RPMI8226 (cell line): ENCODE data around the gene FAM114A2.
"Not testable (repeated sequence)": the region's sequence is repeated elsewhere in the genome, so short reads cannot be mapped to it uniquely, and the experiment has no call there.

Source experiments
- DNase-seq: peaks from one replicate; pipeline ENCODE4 v3.0.0-alpha.2; 2015

The FAM114A2 gene

DNA sequence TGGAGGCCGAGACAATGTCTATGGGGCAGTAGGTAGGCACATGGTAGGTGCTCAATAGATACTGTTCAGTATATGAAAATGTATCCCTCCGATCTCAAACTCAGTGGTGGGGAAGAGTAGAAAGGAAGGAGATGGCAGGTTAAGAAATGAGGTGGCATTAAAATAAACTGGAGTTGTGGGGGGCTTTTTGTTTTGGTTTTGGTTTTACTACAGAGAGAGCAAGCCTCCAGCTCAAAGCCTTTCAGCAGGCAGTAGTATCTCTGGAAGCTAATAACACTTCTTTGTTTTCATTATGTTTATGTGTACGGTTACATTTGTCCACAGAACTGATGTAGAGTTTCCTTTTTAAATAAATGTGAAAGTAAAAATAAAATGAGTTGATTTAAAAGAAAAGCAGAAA is 8.6 kb upstream of the FAM114A2 start:
- no peak for DNase-seq

DNA sequence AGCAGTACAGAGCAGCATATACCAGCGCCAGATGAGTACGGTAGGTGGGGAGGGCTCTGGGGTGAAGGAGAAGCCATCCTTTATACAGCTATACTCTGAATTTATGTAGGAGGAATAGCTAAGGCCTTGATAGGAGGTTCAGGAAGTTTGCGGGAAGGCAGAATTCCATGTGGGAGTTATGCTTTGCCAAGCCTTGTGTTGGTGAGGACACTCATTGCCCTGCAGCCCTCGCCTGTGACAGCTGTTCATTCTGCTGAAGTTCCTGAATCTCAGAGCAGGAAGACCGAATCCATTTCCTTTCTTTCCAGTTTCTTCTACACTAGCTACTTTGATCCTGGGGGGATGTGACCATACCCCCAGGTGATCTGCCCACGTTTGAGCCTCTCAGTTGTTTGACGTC is 7.8 kb upstream of the FAM114A2 start:
- no peak for DNase-seq

DNA sequence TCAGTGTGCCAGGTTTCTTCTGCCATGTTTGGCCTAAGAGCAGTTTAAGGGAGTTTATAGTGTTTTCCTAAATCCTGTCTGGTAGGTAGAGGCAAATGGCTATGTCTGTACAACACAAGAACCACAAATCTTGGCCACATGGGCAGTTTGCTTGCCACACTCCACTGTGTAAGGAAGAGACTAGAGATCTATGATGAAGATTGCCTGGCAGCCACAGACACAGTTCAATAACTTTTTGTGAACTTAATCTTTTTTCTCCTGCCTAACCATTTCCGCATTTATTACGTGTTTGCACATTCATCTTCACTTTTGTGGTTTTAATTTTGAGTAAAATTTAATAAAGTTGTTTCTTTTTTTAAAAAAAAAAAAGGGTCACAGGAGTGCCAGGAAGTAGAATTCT is 5.9 kb upstream of the FAM114A2 start:
- DNase-seq = no peak

DNA sequence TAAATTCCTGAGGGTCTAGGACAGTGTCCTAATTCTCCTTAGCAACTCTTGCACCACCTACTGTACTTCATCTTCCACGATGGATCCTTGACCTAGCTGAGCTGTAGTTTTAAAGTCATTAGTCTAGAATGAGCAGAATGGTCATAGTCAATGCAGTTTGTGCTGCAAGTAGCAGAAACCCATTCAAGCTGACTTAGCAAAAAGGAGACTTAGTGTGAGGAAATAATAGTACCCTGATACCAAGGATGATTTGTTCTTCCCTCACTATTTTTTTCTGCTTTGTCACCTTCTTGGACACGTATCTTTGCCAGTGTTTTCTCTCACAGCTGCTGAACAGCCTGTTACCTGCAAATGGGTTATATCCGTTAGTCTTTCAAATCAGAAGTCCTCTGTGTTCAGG is 5.4 kb upstream of the FAM114A2 start:
- DNase-seq = no peak

DNA sequence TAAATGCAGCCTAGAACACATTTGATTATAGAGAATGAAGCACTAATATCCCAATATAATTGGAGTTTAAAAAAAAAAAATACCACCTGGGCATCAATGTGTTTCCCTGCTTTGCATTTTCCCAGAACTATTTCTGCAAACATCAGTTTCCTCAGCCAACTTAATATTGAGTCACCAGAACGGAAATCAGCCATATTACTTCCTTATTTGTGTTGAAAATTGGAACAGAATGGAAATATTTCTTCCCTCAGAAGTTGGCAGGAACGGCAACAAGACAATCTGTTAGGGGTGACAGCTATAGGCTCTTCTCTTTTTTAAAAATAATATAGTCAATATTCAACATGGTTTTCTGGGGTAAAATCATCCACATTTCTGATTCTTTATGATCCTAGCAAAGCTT is 4.1 kb upstream of the FAM114A2 start:
- DNase-seq = no peak

DNA sequence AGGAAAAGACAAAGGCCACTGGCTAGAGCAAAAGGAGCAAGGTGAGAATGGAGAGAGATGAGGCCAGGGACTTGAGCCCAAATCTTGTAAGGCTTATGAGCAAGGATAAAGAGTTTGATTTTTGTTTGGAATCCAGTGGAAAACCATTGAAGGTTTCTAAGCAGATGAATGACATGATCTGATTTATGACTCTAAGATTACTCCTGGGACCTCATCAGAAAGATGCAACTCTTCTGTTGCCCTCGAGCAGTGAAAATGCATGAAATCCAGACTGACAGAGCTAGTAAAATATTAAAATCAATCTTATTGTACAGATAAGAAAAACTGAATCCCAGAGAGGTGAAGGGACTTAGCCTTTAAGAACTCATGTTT is 734 bp upstream of the FAM114A2 start:
- no peak for DNase-seq

DNA sequence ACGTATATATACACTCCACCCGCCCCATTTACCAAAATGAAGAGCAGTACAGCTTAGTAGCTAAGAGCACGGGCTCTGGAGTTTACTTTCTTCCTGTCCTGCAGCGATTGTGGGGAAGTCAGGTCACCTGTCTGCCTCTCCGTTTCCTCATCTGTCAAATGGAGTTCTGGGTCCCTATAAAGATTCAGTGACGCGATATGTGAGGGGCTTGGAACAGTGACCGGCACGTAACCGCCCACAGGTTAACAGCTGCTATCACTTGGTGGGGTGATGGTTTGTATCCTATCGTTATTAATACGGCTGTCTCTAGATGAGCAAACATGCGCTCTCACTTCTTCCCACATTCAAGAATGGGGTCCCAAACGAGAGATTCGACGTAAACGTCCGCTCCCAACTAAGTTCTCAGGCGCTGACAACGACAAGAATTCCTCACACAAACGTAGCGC is 426 bp downstream of the FAM114A2 start:
- DNase-seq = peak; percentile 61

DNA sequence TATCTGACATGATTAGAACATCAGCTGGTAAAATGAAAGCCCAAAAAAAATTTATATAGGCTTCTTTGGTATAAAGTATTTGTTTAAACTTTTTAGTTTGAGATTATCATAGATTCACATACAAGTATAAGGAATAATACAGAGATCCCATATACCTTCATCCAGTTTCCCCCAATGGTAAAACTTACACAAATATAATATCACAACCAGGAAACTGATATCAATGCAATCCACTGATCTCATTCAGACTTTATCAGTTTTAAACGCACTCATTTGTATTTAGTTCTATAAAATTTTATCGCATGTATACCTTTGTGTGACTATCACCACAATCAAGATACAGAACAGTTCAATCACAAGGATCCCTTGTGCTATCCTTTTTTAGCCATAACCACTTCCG is 3.8 kb downstream of the FAM114A2 start:
- no peak for DNase-seq

DNA sequence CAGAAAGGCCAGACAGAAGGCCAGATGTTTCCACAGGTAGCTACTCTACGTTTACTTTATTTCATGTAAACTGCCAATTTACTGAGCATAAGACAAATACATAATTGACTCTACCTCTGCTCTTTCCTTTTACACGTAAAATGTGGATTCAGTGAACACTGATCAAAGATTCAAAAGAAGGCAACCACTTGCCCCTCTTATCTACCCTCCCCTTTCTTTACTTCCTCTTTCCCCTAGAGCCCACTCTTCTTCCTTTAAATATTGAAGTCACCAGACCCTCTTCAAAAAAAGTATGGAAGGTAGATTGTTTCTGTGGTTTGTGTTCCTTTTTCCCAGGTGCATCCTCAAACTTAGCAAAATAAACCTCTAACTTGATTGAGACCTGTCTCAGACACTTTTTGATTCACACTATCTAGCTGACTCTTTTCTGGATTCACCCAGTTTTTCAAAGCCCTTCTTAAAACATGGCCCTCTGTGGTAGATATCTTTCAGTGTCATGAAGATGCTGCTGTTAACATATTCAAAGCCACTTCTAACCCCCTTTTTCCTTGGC is 6.7 kb downstream of the FAM114A2 start:
- no peak for DNase-seq

DNA sequence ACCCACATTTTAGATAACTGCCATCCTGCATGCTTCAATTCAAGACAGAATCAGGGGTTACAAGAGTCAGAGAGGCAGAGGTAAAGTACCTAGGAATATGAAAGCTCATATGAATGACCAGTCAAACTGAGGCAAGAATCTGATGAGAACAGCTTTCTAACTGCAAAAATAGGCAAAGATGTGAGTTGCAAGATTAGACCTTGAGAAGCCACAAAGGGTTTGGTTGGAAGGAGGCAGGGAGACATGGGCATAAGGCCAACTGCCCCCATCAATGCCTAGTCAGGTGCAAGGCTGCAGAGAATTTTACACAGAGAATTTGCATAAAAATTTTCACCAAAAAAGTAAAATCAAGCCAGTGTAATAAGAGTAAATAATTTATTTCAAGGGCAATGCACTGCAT is 12.8 kb downstream of the FAM114A2 start:
- no peak for DNase-seq

DNA sequence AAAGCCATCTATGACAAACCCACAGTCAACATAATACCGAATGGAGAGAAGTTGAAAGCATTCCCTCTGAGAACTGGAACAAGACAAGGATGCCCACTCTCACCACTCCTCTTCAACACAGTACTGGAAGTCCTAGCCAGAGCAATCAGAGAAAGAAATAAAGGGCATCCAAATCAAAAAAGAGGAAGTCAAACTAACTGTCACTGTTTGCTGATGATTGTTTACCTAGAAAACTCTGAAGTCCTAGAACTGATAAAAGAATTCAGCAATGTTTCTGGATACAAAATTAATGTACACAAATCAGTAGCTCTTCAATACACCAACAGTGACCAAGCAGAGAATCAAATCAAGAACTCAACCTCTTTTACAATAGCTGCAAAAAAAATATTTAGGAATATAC is 19.8 kb downstream of the FAM114A2 start:
- not testable (repeated sequence) for DNase-seq

DNA sequence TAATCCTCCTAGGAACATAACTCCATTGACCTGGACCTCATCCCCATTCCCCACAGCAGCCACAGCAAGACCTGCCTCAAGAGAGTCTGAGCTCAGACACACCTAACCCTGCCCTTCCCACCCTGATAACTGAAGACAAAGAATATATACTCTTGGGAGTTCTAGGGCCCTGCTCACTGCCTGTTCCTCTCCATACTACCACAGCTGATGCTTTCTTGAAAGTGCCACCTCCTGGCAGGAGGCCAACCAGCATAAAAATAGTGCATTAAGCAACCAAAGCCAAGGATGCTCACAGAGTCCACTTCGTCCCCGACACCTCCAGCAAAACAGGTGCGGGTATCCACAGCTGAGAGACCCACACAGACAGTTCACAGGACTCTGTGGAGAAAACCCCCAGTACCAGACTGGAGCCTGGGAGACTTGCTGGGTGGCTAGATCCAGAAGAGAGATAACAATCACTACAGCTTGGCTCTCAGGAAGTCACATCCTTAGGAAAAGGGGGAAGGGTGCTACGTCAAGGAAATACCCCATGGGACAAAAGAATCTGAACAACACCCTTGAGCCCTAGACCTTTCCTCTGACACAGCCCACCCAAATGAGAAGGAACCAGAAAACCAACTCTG is 23.5 kb downstream of the FAM114A2 start:
- DNase-seq = no peak

DNA sequence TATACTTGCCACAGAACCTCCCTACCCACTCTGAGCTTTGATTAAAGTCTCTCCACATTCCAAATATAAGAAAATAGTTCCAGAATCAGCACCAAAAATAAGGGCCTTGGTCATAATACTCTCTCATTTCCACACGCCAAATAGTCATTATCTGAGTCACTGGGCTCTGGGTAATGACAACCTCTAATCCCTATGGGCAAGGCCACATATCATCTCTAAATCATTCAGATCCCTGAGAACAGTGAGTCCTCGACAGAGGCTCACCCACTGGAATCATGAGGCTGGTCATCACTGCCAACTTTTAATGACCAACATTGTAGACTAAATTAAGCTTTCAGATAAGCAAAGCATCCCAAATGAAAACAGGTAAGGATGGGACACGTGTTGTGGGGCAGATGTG is 28.1 kb downstream of the FAM114A2 start:
- DNase-seq = no peak

DNA sequence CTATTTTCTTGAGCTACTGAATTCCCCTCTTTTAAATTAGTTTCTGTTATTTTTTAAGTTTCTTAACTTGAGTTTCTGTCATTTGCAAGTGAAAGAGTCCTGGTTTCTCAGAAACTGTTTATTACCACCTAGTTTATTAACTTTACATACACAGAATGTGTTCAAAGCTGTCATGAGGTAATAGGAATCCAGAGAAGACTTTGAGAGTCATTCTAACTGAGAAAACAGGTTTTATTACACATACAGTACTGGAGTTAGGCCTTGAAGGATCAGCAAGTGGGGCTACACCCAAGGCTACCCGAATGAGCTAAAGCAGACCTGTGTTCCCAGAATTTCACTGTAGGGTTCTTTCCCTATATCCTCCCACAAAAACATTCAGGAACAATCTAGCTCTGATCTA is 33.1 kb downstream of the FAM114A2 start:
- DNase-seq = no peak

DNA sequence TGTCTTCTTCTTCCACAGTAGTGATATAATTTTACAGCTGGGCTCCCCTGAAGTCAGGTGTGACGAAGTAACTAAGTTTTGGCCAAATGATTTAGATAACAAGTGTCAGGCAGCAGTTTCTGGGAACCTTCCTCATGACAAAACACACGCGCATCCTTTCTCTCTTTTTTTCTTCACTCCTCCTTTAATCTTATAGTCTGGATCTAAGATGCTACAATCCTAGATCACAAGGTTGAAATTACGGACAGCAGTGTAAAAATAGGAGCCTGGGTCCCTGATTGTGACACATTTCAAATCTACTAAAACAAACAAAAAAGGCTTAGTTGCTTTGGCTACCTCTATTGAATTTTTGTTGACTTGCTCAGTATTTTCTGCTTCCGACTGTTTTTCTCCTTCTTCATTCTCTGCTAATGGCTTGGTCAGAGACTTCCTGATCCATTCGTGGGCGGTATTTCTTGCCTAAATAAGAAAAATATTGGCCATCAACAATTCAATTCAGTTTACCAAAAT is 36.1 kb downstream of the FAM114A2 start:
- no peak for DNase-seq

DNA sequence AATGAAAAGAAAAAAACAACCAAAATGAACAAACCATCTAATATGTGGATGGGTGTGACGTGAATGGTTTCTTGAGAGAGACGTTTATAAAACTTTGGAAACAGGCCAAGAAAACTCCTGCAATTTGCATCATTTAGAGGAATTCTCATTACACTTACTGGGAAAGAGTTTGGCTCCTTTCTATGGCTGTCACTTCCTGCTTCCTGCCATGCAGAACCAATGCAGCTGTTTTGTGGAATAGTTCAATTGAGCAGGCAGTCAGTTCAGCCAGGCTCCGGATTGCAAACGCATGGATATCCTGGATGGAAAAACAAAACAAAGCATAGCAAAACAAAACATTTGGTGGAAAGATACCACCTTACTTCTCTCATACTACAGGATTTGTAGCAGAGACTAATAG is 36.6 kb downstream of the FAM114A2 start:
- DNase-seq = no peak

DNA sequence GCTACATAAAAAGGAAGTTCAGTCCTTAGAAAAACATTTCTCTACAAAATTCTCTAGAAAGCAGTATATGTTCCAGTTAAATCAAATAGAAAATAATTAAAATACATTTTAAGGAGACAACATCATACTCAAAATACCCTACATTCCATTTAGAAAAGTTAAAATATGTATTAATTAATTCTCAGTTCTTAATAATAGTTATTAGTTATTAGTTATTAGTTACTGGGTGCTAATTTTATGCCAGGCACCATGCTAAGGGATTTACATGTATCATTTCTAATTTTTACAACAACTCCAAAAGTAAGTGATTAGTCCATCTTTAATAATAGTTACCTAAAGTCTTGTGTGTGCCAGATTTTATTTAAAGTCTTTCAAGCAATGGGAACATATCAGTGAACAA is 38.0 kb downstream of the FAM114A2 start:
- DNase-seq = no peak

DNA sequence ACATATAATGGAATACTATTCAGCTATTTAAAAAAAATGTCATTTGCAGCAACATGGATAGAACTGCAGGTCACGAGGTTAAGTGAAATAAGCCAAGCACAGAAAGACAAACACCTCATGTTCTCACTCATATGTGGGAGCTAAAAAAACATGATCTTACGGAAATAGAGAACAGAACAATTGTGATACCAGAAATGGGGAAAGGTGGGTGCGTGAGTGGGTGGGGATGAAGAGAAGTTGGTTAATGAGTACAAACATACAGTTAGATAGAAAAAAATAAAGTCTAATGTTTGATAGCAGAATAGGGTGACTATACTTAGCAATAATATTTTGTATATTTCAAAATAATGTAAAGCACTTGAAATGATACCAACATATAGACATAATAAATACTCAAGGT is 38.7 kb downstream of the FAM114A2 start:
- DNase-seq = no peak

DNA sequence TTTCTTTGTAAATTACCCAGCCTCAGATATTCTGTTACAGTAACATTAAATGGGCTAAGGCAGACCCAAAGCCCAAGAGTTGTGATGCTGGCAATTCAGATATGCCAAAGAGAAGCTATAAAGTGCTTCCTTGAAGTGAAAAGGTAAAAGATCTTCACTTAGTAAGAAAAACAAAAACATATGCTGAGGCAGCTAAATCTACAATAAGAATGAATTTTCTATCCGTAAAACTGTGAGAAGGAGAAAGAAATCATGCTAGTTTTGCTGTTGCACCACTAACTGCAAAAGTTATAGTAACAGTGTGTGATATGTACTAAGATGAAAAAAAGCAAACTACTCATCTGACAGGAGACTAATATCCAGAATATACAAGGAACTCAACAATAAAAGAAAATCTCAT is 39.9 kb downstream of the FAM114A2 start:
- no peak for DNase-seq

DNA sequence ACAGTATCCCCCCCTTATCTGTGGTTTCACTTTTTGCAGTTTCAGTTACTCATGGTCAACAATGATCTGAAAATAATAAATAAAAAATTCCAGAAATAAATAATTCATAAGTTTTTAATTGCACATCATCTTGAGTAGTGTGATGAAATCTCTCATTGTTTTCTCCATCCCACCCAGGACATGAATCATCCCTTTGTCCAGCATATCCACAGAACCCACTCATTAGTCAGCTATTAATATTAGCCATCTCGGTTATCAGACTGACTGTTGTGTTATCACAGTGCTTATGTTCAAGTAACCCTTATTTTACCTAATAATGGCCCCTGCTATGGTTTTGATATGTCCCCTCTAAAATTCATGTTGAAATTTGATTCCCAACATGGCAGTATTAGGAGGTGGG is 40.7 kb downstream of the FAM114A2 start:
- no peak for DNase-seq

DNA sequence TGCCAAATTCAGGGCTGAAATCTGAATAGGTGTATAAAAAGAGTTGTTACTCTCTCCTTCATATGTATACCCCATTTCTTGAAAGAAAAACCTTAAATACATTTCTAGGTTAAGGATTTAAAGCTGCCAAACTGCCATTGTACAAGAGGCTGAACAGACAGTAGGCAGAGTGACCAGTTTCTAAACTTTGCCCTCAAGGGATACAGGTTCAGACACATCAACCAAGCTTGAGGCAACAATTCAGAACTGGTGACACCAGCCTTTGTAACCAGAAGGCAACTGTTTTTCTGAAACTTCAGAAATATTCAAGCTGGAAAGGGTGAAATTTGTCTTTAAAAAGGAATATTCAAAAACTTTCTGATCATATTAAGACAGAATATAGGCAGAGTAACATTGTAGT is 47.5 kb downstream of the FAM114A2 start:
- DNase-seq = no peak

DNA sequence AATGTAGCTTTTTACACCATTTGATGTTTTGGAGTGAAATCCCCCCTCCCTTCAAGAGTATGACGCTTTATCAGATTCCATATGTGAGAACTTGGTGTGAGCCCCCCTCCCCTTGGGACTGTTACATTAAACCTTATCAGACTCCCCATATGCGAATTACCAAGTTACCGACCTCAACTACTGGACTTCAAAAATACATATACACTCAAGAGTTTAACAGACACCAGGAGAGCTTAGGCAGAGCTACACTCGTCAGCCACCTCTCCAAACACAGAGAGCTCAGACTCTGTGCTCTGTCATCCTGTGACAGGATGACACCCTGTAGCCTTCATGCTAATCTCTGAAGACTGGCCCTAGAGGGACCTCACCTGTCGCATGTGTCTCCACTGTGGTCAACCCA is 50.2 kb downstream of the FAM114A2 start:
- no peak for DNase-seq

DNA sequence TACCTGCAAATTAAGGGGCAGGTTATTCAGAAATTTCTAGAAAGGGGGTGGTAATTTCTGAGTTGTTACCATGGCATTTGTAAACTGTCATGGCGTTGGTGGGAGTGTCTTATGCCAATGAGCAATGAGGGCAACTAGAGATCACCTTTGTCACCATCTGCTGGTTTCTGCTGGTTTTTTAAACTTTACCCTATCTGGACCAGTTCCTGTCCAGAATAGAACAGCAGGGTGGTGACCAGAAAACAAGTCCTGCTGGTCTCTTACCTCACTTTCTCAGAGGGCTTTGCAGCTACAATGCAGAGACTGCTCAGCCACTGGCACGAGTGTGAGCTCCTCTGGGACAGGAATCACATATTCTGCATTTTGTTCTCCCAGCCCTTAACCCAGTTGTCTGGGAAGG is 51.4 kb downstream of the FAM114A2 start:
- no peak for DNase-seq

DNA sequence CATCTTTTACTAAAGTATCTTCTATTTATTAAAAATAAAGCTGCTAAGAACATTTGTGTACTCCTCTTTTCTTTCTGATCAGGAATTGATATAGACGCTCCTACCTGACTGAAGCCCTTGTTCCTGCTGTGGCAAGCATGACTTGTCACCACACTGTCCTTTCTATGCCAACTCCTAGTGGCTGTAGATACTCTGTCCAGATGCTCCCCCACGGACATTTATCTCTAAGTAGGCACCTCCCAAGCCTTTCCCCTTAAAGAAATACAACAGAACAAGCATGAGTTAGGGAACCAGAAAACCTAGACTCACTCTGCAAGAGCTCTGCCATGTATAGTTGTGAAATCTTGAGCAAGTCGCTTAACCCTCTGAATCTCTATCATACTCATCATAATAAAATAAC is 53.2 kb downstream of the FAM114A2 start:
- no peak for DNase-seq

DNA sequence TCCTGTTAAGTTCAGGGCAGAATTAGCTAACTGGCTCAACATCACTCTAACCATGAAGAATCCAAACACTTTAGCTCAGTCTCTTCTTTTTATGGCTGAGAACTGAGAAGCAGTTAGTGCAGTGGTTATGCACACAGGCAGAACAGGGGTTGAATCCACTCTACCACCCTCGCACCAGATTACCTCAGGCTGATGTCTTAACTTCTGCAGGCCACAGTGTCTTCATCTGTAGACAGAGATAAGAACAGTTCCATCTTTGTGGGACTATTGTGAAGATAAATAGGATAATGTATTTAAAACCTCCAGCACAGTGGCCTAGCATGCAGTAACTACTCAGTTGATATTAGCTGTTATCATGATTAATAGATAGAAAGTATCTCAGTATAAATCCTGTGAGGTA is 54.8 kb downstream of the FAM114A2 start:
- DNase-seq = no peak
